Measurements from ENCODE around the gene PIEZO1. TPM values are rescaled to one million over a fixed set of nuclear protein-coding genes. Genes with fewer than 3 reads are reported as not detected.

The PIEZO1 gene
- total and polyA plus RNA-seq, 4 donors, result 35.9 to 205 (median 111) TPM

DNA sequence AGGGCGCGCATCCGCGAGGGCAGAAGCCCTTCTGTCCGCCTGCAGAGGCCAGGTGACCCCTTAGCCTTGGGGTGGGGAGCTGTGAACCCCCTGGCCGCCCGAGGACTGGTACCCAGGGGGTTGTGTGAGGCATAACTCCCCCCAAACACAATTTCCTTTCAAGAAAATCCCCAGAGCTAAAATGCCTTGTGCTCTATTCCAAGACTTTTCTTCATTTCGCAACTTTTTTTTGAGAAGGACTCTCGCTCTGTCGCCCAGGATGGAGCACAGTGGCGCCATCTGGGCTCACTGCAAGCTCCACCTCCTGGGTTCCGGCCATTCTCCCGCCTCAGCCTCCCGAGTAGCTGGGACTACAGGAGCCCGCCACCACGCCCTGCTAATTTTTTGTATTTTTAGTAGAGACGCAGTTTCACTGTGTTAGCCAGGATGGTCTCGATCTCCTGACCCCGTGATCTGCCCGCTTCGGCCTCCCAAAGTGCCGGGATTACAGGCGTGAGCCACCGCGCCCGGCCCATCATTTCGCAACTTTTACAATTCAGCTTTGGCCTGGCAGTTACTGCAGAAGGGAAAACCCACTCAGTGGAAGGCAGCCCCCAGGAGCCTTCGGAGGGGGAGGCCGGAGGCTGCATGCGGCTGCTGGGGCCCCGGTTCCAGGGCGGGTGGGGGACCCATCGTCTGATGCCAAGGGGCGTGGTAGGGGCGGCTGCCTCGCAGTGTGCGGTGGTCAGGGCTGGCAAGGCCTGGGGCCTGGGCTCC is 27.7 kb upstream of the PIEZO1 start:
- Histone ChIP-seq H3K4me1 (ENCODE audit: control insufficient read depth in 1 of 2, insufficient read depth in 2 of 2, low read length in 2 of 2) (no peaks in the 10 kb centered on the region), H3K27ac (ENCODE audit: low read depth in 1 of 2, low read length in 2 of 2) (peak overlapping the region in 1 of 2 donors; percentile 81), H3K36me3 (ENCODE audit: control insufficient read depth in 1 of 2, insufficient read depth in 2 of 2, low read length in 1 of 2) (no peaks in the 10 kb centered on the region), H3K9me3 (ENCODE audit: control insufficient read depth, low read length) (no peaks in the 10 kb centered on the region), H3K4me3 (ENCODE audit: low read length in 2 of 2) (peak overlapping the region; percentile 44 to 47), H3K27me3 (ENCODE audit: control insufficient read depth in 1 of 2, insufficient read depth in 2 of 2, low read length in 1 of 2) (no peaks in the 10 kb centered on the region)
- intact Hi-C loops (cut with DNase I), result loop anchor here (1.0 to 5.0 kb wide), 3 partner anchors 45 to 405 kb away; partner anchors contain the start of genes TRAPPC2L (in 2 of the 2), GALNS (in 1 of the 2) and ZNF778 (in 1 of the 2)
- DNase-seq, result peak in 1 of 2 donors; percentile 74
- 52 to 56% methylated on average over 31 to 37 of the region's 37 CpGs for WGBS, 2 donors
- ATAC-seq (ENCODE audit: low FRiP score), result peak; percentile 0

DNA sequence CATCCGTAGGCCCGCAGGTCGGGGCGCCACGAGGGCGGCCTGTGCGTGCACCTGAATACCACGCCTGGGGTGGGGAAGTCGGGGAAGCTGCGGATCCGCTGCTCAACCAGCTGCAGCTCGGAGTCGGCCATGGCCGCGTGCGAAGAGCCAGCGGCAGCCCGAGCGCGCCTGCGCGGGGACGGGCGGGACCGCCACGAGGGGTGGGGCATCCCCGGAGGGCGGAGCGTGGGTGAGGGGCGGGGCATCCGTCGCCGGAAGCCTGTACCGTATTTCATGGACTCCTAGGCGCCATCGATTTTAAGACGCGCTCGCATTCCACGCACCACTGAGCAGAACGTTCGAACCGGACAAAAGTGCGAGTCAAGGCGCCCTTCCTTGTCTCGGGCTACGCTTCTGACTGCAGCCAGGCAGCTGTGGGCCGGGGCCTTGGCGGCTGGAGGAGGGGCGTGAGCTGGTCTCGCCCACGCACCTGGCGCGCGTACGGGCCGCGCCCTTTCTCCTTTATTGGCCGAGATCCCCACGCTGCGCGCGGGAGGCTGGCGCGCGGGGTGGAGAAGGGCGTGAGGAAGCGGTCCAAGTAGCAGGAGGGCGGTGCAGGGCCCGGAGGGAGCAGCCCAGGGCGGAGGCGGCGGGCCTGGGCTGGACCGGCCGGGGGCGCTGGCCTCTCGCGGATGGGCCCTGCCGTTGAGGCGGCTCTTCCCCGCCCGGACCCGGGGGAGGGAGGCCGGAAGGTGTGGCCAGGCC is 26.9 kb upstream of the PIEZO1 start, which contains the start of gene APRT:
Gene APRT (minus strand): TSS at position 160 of the 744 bp plus-strand sequence. CDS start 29 bp downstream, at position 131.
- Histone ChIP-seq H3K9me3 (ENCODE audit: control insufficient read depth, low read length) (no peaks in the 10 kb centered on the region), H3K4me3 (ENCODE audit: low read length in 2 of 2) (peak within 1 kb of the TSS; percentile 47 to 55), H3K36me3 (ENCODE audit: control insufficient read depth in 1 of 2, insufficient read depth in 2 of 2, low read length in 1 of 2) (no peaks in the 10 kb centered on the region), H3K27ac (ENCODE audit: low read depth in 1 of 2, low read length in 2 of 2) (peak within 1 kb of the TSS; percentile 64 to 81), H3K27me3 (ENCODE audit: control insufficient read depth in 1 of 2, insufficient read depth in 2 of 2, low read length in 1 of 2) (no peaks in the 10 kb centered on the region), H3K4me1 (ENCODE audit: control insufficient read depth in 1 of 2, insufficient read depth in 2 of 2, low read length in 2 of 2) (no peaks in the 10 kb centered on the region)
- DNase-seq, result peak; percentile 96 to 99
- intact Hi-C loops (cut with DNase I), result loop anchor here (1.0 to 5.0 kb wide), 3 partner anchors 45 to 405 kb away; partner anchors contain the start of genes TRAPPC2L (in 2 of the 2), GALNS (in 1 of the 2) and ZNF778 (in 1 of the 2)
- ATAC-seq (ENCODE audit: low FRiP score), result peak; percentile 95
- WGBS, 2 donors, result 0% methylated on average over 38 to 84 of the region's 84 CpGs

DNA sequence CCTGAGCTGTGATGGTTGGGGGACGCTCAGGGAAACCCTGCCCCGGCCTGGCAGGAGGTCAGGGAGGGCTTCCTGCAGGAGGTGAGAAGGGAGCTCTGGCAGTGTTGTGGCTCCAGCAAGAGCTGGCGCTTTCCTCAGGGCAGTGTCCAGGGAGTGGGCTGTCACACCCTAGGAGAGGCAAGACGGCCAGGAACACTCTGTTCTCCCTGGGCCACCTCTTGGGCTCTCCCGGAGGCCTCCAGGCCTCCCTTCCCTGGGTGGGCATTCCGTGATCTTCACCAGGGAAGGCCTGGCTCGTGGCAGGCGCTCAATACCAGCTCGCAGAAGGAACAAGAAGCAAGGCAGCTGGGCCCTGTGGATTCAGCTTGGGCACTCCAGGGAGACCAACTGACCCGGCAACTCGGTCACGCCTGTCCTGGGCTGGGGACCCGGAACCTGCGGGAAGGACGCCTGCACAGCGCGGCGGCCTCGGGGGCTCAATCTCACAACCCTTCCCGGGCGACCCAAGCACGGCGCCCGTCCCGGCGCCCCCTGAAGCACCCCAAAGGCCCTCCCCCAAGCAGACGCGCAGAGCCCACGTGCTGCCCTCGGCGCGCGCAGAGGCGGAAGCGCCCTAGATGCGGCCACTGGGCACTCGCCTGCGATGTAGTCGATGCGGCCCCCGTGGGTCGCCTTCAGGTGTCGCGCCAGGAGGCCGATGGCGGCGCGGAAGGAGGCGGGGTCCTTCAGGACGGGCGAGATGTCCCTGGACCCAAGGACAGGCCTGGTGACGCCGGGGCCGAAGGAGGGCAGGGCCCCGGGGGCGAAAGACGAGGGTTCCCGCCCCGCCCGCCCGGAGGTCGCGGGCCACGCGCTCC is 26.1 kb upstream of the PIEZO1 start:
- Histone ChIP-seq H3K9me3 (ENCODE audit: control insufficient read depth, low read length) (no peaks in the 10 kb centered on the region), H3K4me1 (ENCODE audit: control insufficient read depth in 1 of 2, insufficient read depth in 2 of 2, low read length in 2 of 2) (no peaks in the 10 kb centered on the region), H3K4me3 (ENCODE audit: low read length in 2 of 2) (peak overlapping the region; percentile 41 to 55), H3K27me3 (ENCODE audit: control insufficient read depth in 1 of 2, insufficient read depth in 2 of 2, low read length in 1 of 2) (no peaks in the 10 kb centered on the region), H3K36me3 (ENCODE audit: control insufficient read depth in 1 of 2, insufficient read depth in 2 of 2, low read length in 1 of 2) (no peaks in the 10 kb centered on the region), H3K27ac (ENCODE audit: low read depth in 1 of 2, low read length in 2 of 2) (peak overlapping the region; percentile 64)
- intact Hi-C loops (cut with DNase I), result loop anchor here (5.0 kb wide), 2 partner anchors 46 to 406 kb away; partner anchors contain the start of genes GALNS (in 1 of the 2), TRAPPC2L (in 1 of the 2) and ZNF778 (in 1 of the 2)
- peak; percentile 88 to 94 for DNase-seq
- ATAC-seq (ENCODE audit: low FRiP score), result peak; percentile 90
- 1% methylated on average over 54 to 65 of the region's 65 CpGs for WGBS, 2 donors

DNA sequence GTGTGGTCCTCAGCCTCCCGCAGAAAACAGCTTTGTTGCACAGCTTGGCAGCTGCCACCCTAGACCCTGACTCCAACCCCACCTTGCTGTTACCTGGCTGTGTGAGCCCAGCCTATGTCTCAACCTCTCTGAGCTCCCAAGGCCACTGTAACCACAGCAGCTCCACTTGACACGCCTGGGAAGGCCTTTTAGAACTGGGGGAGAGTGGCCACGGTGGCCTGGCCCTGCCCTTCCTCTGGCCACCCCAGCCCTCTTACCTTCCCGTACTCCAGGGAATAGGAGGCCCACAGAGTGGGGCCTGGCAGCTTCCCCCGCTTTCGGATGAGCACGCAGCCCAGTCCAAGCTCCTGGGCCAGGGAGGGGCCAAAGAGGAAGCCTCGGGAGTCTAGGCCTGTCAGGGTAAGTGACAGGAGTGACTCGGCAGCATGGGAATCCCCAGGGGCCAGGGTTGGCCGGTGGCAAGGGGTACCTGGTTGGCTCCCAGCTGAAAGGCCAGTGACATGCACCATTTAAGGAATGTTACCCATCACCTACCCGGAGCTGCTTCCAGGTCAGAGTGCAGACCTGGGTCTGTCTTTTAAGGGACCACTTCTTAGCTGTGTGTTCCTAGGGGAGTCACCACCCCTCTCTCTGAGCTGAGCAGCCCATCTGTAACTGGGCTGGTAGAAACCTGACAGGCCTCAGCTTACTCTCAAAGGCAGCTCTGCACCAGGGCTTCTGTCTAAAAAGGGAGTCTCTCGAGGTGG is 25.3 kb upstream of the PIEZO1 start:
- 21 to 25% methylated on average over 12 of the region's 12 CpGs for WGBS, 2 donors
- Histone ChIP-seq H3K27ac (ENCODE audit: low read depth in 1 of 2, low read length in 2 of 2) (peak overlapping the region in 1 of 2 donors; percentile 4), H3K36me3 (ENCODE audit: control insufficient read depth in 1 of 2, insufficient read depth in 2 of 2, low read length in 1 of 2) (no peaks in the 10 kb centered on the region), H3K9me3 (ENCODE audit: control insufficient read depth, low read length) (no peaks in the 10 kb centered on the region), H3K27me3 (ENCODE audit: control insufficient read depth in 1 of 2, insufficient read depth in 2 of 2, low read length in 1 of 2) (no peaks in the 10 kb centered on the region), H3K4me3 (ENCODE audit: low read length in 2 of 2) (no peak overlapping the region), H3K4me1 (ENCODE audit: control insufficient read depth in 1 of 2, insufficient read depth in 2 of 2, low read length in 2 of 2) (no peaks in the 10 kb centered on the region)
- DNase-seq (no peak), ATAC-seq (ENCODE audit: low FRiP score) (no peak)
- intact Hi-C loops (cut with DNase I), result loop anchor here (5.0 kb wide), 2 partner anchors 47 to 407 kb away; partner anchors contain the start of genes GALNS (in 1 of the 2), TRAPPC2L (in 1 of the 2) and ZNF778 (in 1 of the 2)

DNA sequence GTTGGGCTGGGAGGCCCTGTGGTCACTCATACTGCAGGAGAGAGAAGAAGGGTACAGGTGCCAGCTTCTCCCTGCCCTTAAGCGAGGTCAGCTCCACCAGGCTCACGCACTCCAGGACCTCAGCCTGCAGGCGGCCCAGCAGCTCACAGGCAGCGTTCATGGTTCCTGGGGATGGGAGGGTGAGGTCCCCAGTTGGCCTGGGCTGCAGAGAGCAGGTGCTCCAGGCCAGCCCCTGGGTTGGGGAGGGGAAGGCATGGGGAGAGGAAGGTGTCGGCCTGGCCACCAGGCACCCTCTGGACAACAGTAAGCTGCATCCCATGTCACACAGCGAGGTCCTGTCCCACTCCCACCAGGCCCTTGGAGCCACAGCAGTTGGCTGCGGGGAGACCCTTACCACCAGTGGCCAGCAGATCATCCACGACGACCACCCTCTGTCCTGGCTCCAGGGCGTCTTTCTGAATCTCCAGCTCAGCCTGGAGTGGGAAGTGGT is 24.7 kb upstream of the PIEZO1 start:
- no peak for DNase-seq
- Histone ChIP-seq H3K4me1 (ENCODE audit: control insufficient read depth in 1 of 2, insufficient read depth in 2 of 2, low read length in 2 of 2) (no peaks in the 10 kb centered on the region), H3K27ac (ENCODE audit: low read depth in 1 of 2, low read length in 2 of 2) (no peak overlapping the region), H3K27me3 (ENCODE audit: control insufficient read depth in 1 of 2, insufficient read depth in 2 of 2, low read length in 1 of 2) (no peaks in the 10 kb centered on the region), H3K36me3 (ENCODE audit: control insufficient read depth in 1 of 2, insufficient read depth in 2 of 2, low read length in 1 of 2) (no peaks in the 10 kb centered on the region), H3K4me3 (ENCODE audit: low read length in 2 of 2) (no peak overlapping the region), H3K9me3 (ENCODE audit: control insufficient read depth, low read length) (no peaks in the 10 kb centered on the region)
- WGBS, 2 donors, result 78 to 80% methylated on average over 10 of the region's 10 CpGs
- no peak for ATAC-seq (ENCODE audit: low FRiP score)
- intact Hi-C loops (cut with DNase I), result loop anchor here (5.0 kb wide), 2 partner anchors 48 to 408 kb away; partner anchors contain the start of genes GALNS (in 1 of the 2), TRAPPC2L (in 1 of the 2) and ZNF778 (in 1 of the 2)

DNA sequence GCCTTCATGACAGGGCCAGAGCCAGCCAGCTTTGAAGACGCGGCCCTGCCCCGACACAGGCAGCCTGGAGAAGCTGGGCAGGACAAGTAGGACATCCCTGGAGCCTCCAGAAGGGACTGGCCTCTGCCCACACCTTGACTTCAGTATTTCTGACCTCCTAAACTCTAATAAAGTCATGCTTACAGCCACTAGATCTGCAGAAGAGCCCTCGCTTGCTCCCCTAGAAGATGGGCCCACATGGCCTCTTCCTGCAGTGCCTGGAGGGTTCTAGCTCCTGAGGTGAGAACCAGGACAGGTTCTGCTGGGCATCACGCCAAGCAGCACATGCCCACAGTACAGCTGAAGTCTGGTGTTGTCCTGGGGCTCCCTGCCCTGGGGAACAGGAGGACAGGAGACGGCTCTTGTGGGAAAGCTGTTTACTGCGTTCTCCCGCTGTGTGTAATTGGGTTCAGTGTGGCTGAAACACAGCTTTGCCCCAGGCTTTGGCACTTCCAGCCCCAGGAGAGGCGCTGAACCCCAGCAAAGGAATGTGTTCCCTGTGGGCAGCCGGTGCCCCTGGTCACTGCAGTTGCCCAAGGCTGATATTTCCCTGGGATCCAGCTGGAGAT is 24.2 kb upstream of the PIEZO1 start:
- intact Hi-C loops (cut with DNase I), result no loop called here
- ATAC-seq (ENCODE audit: low FRiP score), result no peak
- no peaks in the 10 kb centered on the region for H3K4me1 ChIP-seq (ENCODE audit: control insufficient read depth in 1 of 2, insufficient read depth in 2 of 2, low read length in 2 of 2)

DNA sequence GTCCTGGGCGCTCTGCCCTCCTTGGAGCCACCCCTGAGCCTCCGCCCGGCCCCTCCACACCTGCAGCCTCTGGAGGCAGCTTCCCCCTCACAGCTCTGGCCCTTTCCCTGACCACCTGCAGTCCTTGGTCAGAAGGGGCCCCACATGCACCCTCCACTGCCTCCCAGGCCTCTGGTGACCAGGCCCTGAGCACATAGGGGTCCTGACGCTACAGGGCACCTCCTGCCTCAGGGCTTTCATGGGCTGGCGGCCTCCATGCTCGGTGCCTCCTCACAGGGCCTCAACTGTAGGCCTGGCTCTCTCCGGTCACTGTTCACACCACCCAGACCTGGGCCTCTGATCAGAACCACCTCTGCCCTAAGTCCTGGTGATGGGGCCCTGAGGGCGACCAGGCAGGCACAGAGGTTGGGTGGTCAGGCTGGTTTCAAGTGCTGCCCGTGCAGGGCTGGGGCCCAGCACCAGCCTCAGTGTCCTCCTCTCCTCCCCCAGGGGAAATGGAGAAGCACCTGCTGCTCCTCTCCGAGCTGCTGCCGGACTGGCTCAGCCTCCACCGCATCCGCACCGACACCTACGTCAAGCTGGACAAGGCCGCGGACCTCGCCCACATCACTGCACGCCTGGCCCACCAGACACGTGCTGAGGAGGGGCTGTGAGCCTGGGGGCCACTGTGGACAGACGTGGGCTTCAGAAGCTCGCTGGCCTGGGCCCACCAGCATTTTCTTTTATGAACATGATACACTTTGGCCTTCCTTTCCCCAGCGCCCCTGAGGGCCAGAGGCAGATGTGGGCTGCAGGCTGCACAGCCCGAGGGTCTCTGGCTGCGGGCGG is 22.8 kb upstream of the PIEZO1 start:
- H3K4me1 ChIP-seq (ENCODE audit: control insufficient read depth in 1 of 2, insufficient read depth in 2 of 2, low read length in 2 of 2), result no peaks in the 10 kb centered on the region
- no peak overlapping the region for H3K4me3 ChIP-seq (ENCODE audit: low read length in 2 of 2)
- no peaks in the 10 kb centered on the region for H3K9me3 ChIP-seq (ENCODE audit: control insufficient read depth, low read length)
- DNase-seq, result peak in 1 of 2 donors; percentile 44
- 90 to 91% methylated on average over 26 of the region's 26 CpGs for WGBS, 2 donors
- intact Hi-C loops (cut with DNase I), result no loop called here
- H3K27me3 ChIP-seq (ENCODE audit: control insufficient read depth in 1 of 2, insufficient read depth in 2 of 2, low read length in 1 of 2), result no peaks in the 10 kb centered on the region
- no peak overlapping the region for H3K27ac ChIP-seq (ENCODE audit: low read depth in 1 of 2, low read length in 2 of 2)
- no peak for ATAC-seq (ENCODE audit: low FRiP score)
- H3K36me3 ChIP-seq (ENCODE audit: control insufficient read depth in 1 of 2, insufficient read depth in 2 of 2, low read length in 1 of 2), result no peaks in the 10 kb centered on the region

More for the DNA sequence above, 24.2 kb upstream of the PIEZO1 start:
- H3K27me3 ChIP-seq (ENCODE audit: control insufficient read depth in 1 of 2, insufficient read depth in 2 of 2, low read length in 1 of 2), result no peaks in the 10 kb centered on the region
- H3K9me3 ChIP-seq (ENCODE audit: control insufficient read depth, low read length), result no peaks in the 10 kb centered on the region
- H3K36me3 ChIP-seq (ENCODE audit: control insufficient read depth in 1 of 2, insufficient read depth in 2 of 2, low read length in 1 of 2), result no peaks in the 10 kb centered on the region
- H3K4me3 ChIP-seq (ENCODE audit: low read length in 2 of 2), result no peak overlapping the region
- H3K27ac ChIP-seq (ENCODE audit: low read depth in 1 of 2, low read length in 2 of 2), result no peak overlapping the region
- WGBS, 2 donors, result 86 to 89% methylated on average over 10 of the region's 10 CpGs
- no peak for DNase-seq

All from aorta (tissue), 5 donors.